Natural killer cell (primary cell): ENCODE measurements around the gene SATB2. TPM values are rescaled to one million over a fixed set of nuclear protein-coding genes. Genes with fewer than 3 reads are reported as not detected.
A peak's percentile ranks its signal among the peaks of the same experiment; 100 is the strongest.

ENCODE experiments used
- ATAC-seq, 3 donors: fragments of 150-1000 bp in 2 of 3; fragments of 200-7000 bp in 1 of 3; cut with Tn5 transposase; 1 replicate in 1 of 3; 2 replicates in 2 of 3; pipeline ENCODE4 v1.10.0; 2021; ENCODE audit warnings: mild to moderate bottlenecking in 2 of 3, moderate library complexity in 2 of 3
- DNase-seq, 2 donors: peaks; one replicate each; pipeline versions ENCODE4 v3.0.0 to v3.0.0-alpha.2; 2013 to 2021; ENCODE audit warnings: mixed read lengths in 1 of 2
- H3K27ac ChIP-seq: one replicate; pipeline ENCODE4 v1.5.1; 2013; ENCODE audit warnings: mild to moderate bottlenecking, low read length
- H3K27me3 ChIP-seq: one replicate; pipeline ENCODE4 v1.6.1; 2013; ENCODE audit warnings: low read length; ENCODE audit not compliant: control insufficient read depth, insufficient read depth
- H3K36me3 ChIP-seq: one replicate; pipeline ENCODE4 v1.6.1; 2013; ENCODE audit warnings: low read length; ENCODE audit not compliant: control insufficient read depth, insufficient read depth
- H3K4me1 ChIP-seq: one replicate; pipeline ENCODE4 v1.6.1; 2013; ENCODE audit warnings: low read length; ENCODE audit not compliant: control insufficient read depth, insufficient read depth
- H3K4me3 ChIP-seq: one replicate; pipeline ENCODE4 v1.5.1; 2013; ENCODE audit warnings: low read length
- H3K9me3 ChIP-seq: one replicate; pipeline ENCODE4 v1.6.1; 2013; ENCODE audit warnings: low read length; ENCODE audit not compliant: control insufficient read depth, insufficient read depth
- H3K27ac Mint-ChIP-seq, 2 donors: one replicate each; pipeline ENCODE4 v1.8.0; 2022; ENCODE audit warnings: mild to moderate bottlenecking in 2 of 2, mixed read lengths in 2 of 2, moderate library complexity in 1 of 2
- H3K27me3 Mint-ChIP-seq, 2 donors: one replicate each; pipeline ENCODE4 v1.8.0; 2022; ENCODE audit warnings: low read depth in 2 of 2, mixed read lengths in 2 of 2
- H3K36me3 Mint-ChIP-seq: one replicate; pipeline ENCODE4 v1.8.0; 2022; ENCODE audit warnings: mixed read lengths
- H3K4me1 Mint-ChIP-seq, 2 donors: one replicate each; pipeline ENCODE4 v1.8.0; 2022; ENCODE audit warnings: mixed read lengths in 2 of 2
- H3K4me3 Mint-ChIP-seq: one replicate; pipeline ENCODE4 v1.8.0; 2022; ENCODE audit warnings: mild to moderate bottlenecking, moderate library complexity, mixed read lengths
- H3K9me3 Mint-ChIP-seq, 2 donors: one replicate each; pipeline ENCODE4 v1.8.0; 2022; ENCODE audit warnings: mixed read lengths in 2 of 2
- CTCF ChIP-seq: fragments of 200-600 bp; IDR thresholded peaks from one replicate; pipeline ENCODE4 v1.8.0; 2022; ENCODE audit warnings: antibody characterized with exemption
- WGBS: methylation state at CpG from one replicate; pipeline ENCODE4 v1.1.7; 2013; ENCODE audit warnings: missing lambda C conversion rate; ENCODE audit not compliant: insufficient coverage; 5-methylcytosine and 5-hydroxymethylcytosine counted together
- intact Hi-C: fragments of 100-400 bp; cut with micrococcal nuclease; formaldehyde crosslinking; loops from one replicate; pipeline ENCODE4 v1.14.2; 2022
- total RNA-seq, 4 donors: library from RNA; stranded (reverse); fragments of 120-200 nt in 1 of 4; gene quantifications; one replicate each; pipeline versions ENCODE4 v1.2.3 to v1.2.4, GENCODE V29; 2013 to 2022

SATB2 gene
- total RNA-seq, 3 donors from 2014 or later (not counting 1 experiment from before 2014, with no cell fraction given) = 0.73 to 2.8 (median 0.79) TPM

GRCh38 chr2:199464606-199465352 lies 7.0 kb upstream of the SATB2 start:
- no peak overlapping the region for H3K27ac ChIP-seq
- Mint-ChIP-seq H3K27ac (no peak overlapping the region), H3K36me3 (peaks cover 18% of the 10 kb centered on the region), H3K4me1 (peaks cover 9 to 27% of the 10 kb centered on the region in 2 donors), H3K9me3 (peaks cover 2 to 5% of the 10 kb centered on the region in 2 donors), H3K27me3 (peaks cover 63 to 72% of the 10 kb centered on the region in 2 donors), H3K4me3 (peak overlapping the region; percentile 55)
- TF ChIP-seq CTCF = no peak
- H3K27me3 ChIP-seq = peaks cover 66% of the 10 kb centered on the region
- no peaks in the 10 kb centered on the region for H3K36me3 ChIP-seq
- WGBS = 14% methylated on average over 42 of the region's 46 CpGs
- intact Hi-C loops = loop anchor here (10.0 kb wide), 1 partner anchor 1140 kb away; no protein-coding TSS in a partner anchor
- peaks cover 7% of the 10 kb centered on the region for H3K9me3 ChIP-seq
- peak in 1 of 2 donors; percentile 14 for DNase-seq
- H3K4me3 ChIP-seq = no peak overlapping the region
- no peak for ATAC-seq
- peaks cover 33% of the 10 kb centered on the region for H3K4me1 ChIP-seq

- Histone ChIP-seq H3K9me3 (peaks cover 7% of the 10 kb centered on the region), H3K4me3 (no peak overlapping the region), H3K27me3 (peaks cover 64% of the 10 kb centered on the region), H3K4me1 (peaks cover 33% of the 10 kb centered on the region), H3K36me3 (no peaks in the 10 kb centered on the region), H3K27ac (no peak overlapping the region)
- TF ChIP-seq CTCF = no peak
- DNase-seq = peak in 1 of 2 donors; percentile 26
- WGBS = 6% methylated on average over 64 of the region's 64 CpGs
- H3K36me3 Mint-ChIP-seq = peaks cover 18% of the 10 kb centered on the region
- peaks cover 2 to 5% of the 10 kb centered on the region in 2 donors for H3K9me3 Mint-ChIP-seq
- no peak for ATAC-seq
- peaks cover 56 to 67% of the 10 kb centered on the region in 2 donors for H3K27me3 Mint-ChIP-seq
- intact Hi-C loops = loop anchor here (10.0 kb wide), 1 partner anchor 1139 kb away; no protein-coding TSS in a partner anchor
- no peak overlapping the region for H3K27ac Mint-ChIP-seq
- H3K4me1 Mint-ChIP-seq = peaks cover 13 to 24% of the 10 kb centered on the region in 2 donors
- peak overlapping the region; percentile 17 for H3K4me3 Mint-ChIP-seq
Measured at GRCh38 chr2:199463708-199464605, 6.2 kb upstream of the SATB2 start.

GRCh38 chr2:199462956-199463692 lies 5.4 kb upstream of the SATB2 start:
- Histone ChIP-seq H3K9me3 (peaks cover 7% of the 10 kb centered on the region), H3K4me1 (peaks cover 32% of the 10 kb centered on the region), H3K4me3 (no peak overlapping the region), H3K27ac (no peak overlapping the region), H3K36me3 (no peaks in the 10 kb centered on the region), H3K27me3 (peaks cover 61% of the 10 kb centered on the region)
- Mint-ChIP-seq H3K9me3 (peaks cover 2 to 5% of the 10 kb centered on the region in 2 donors), H3K27me3 (peaks cover 48 to 59% of the 10 kb centered on the region in 2 donors), H3K27ac (no peak overlapping the region), H3K4me3 (peak overlapping the region; percentile 63), H3K36me3 (peaks cover 14% of the 10 kb centered on the region), H3K4me1 (peaks cover 13 to 23% of the 10 kb centered on the region in 2 donors)
- peak; percentile 40 to 71 for DNase-seq
- TF ChIP-seq CTCF = peak; percentile 47
- intact Hi-C loops = loop anchor here (10.0 kb wide), 1 partner anchor 1138 kb away; no protein-coding TSS in a partner anchor
- peak; percentile 66 to 71 (median 67) for ATAC-seq
- under 1% methylated on average over 63 of the region's 63 CpGs for WGBS
